Measurements from ENCODE around the gene DNMT3L.
"Not testable (repeated sequence)": the region's sequence is repeated elsewhere in the genome, so short reads cannot be mapped to it uniquely, and the experiment has no call there.

The DNMT3L gene

DNA sequence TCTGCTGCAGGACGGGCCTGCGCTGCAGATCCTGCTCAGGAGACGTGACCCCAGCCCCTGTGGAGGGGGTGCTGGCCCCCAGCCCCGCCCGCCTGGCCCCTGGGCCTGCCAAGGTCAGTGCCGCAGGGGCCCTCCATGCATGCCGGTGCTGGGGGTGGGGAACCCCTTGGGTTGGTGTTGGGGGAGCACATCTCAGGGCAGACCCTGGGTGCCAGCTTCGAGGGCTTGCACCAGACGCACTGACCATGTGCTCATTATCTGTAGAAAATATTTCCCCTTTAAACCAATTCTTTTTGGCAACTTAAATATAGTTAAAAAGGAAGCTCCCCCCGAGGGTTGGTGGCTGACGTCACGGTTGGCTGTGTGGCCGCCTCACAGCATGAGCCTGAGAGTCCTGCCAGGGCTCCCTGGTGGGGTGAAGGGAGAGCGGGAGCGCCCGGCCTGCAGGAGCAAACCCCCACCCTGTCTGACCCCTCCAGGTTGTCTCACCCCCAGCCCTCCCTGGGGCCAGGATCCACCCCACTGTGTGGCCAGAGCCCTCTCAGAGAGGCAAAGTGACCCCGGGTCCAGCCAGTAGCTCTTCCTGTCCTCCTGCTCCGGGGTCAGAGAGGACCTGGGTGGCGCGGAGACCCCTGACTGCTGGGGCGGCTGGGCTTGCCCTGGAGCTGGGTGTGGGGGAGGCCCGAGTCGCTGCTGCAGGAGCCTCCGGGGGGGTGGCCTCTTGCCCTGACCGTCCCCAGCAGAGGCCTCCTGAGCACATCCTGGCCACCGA lies 32.9 kb upstream of the DNMT3L start:
- DNase-seq (ENCODE audit: low read depth) = peak; percentile 49

DNA sequence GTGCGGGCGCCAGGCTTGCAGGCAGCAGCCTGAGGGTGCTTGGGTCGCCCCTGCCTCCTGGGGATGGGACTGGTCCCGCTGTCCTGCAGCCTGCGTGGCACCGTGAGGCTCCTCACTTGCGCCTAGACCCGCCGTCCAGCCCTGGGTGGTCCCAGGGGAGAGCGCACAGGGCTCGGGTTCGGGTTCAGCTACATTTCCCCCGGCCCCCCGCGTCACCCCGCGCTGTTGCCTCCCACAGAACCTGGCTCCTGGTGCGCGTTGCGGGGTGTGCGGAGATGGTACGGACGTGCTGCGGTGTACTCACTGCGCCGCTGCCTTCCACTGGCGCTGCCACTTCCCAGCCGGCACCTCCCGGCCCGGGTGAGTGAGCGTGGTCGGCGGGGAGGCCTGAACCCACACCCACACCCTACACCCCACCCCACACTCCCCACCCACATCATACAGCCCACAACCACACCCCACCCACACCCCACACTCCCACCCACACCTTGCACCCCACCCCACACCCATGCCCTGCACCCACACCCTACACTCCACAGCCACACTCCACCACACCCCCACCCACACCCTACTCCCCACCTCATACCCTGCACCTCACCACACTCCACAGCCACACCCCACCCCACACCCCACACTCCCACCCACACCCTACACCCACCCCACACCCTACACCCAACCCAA lies 32.0 kb upstream of the DNMT3L start:
- no peak for DNase-seq (ENCODE audit: low read depth)

DNA sequence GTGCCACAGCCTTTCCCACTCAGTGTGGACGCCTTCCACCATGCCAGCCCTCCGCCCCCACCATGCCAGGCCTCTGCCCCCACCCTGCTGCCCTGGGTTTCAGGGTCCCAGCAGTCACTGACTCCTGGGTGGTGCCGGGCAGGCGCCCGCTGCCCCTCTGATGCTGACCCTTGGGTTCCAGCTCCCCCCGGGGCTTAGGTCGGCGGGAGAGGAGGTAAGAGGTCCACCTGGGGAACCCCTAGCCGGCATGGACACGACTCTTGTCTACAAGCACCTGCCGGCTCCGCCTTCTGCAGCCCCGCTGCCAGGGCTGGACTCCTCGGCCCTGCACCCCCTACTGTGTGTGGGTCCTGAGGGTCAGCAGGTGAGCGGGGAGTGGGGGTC lies 31.1 kb upstream of the DNMT3L start:
- DNase-seq (ENCODE audit: low read depth) = no peak

GRCh38 chr21:44291936-44292811 lies 30.5 kb upstream of the DNMT3L start:
- no peak for DNase-seq (ENCODE audit: low read depth)

GRCh38 chr21:44291078-44291935 lies 29.6 kb upstream of the DNMT3L start:
- no peak for DNase-seq (ENCODE audit: low read depth)

DNA sequence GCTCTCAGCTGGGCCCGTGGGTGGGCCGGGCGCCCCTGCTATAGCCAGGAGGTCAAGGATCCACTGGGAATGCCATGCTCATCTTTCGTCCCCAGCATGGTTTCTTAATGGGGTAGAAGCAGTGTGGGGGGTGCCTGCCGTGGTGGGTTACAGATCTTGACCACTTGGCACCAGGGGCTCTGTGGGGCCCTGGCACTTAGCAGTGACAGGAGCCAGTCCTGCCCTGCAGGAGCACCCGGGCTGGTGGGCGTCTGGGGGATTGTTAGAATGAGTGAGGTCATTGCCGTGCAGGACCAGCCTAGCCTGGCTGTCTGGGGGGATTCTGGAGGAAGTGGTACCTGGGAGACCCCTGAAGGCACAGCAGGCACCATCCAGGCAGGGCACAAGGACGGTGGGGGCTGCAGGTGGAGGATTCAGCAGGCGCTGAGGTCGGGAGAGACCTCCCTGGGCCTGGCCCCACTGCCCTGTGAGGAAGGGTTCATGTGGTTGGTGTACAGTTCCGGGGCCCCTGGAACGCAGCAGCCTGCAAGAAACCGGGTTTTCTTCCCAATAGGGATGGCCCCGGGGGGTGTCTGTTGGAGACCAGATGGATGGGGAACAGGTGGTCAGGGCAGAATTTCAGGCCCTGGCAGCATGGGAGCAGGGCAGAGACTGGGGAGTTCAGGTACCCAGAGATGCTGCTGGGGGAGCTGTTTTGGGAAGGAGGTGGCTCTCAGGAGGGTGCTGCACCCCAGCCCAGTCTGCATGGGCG lies 28.8 kb upstream of the DNMT3L start:
- DNase-seq (ENCODE audit: low read depth) = no peak

GRCh38 chr21:44289381-44290010 lies 27.8 kb upstream of the DNMT3L start:
- DNase-seq (ENCODE audit: low read depth) = no peak

- no peak for DNase-seq (ENCODE audit: low read depth)
Measured at GRCh38 chr21:44288251-44289110, 26.8 kb upstream of the DNMT3L start.

DNA sequence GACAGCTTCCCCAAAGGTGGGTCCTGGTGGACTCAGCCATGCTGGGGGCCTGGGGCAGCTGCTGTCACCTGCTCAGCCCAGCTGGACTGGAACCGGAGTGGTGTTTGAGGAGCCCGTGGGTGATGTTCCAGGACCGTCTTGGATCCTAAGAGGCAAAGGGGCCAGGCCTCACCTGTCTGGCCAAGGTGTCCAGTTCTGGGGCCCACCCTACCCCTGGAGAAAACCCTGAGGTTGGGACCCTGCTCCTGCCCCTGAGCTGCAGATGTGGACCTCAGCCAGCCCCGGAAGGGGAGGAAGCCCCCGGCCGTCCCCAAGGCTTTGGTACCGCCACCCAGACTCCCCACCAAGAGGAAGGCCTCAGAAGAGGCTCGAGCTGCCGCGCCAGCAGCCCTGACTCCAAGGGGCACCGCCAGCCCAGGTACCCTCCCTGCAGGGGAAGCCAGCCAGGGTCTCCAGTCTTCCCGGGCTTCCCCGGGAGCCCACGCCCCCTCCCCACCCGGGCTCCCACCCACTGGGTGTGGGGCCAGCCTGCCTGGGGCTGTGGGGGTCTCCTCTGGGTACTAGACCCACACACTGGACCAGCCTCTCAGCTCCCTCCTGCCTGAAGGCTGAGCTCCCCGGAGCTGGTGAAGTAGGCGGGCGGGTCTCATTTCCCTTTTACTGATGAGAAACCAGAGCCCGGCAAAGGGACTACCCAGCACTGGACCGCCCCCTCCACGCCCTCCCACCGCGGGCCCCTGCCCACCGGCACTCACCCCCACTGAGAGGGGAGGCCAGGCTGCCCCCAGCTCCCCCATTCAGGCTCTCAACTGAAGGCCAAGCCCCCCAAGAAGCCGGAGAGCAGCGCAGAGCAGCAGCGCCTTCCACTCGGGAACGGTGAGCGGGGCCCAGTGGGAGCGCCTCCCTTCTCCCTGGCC lies 25.3 kb upstream of the DNMT3L start:
- DNase-seq (ENCODE audit: low read depth) = no peak

DNA sequence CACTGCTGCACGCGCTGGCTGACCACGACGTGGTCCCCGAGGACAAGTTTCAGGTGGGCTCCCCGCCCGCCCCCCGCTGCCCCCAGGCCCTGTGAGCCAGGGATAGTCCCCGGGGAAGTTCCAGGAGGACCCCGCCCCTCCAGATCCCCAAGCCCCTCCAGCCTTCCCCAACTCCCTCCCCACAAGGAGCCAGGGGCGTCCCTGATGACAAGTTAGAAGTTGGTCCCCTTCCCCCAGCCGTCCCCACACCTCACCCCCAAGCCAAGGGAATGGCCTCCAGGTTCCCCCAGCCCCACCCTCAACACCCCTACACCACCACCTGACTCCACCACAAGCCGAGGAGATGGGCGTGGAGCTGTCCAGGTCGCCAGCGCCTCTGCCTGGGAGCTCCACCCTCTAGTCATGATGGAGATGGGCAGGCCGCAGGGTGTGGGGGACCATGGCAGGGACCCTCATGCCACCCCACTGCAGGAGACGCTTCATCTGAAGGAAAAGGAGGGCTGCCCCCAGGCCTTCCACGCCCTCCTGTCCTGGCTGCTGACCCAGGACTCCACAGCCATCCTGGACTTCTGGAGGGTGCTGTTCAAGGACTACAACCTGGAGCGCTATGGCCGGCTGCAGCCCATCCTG lies 24.5 kb upstream of the DNMT3L start:
- no peak for DNase-seq (ENCODE audit: low read depth)

DNA sequence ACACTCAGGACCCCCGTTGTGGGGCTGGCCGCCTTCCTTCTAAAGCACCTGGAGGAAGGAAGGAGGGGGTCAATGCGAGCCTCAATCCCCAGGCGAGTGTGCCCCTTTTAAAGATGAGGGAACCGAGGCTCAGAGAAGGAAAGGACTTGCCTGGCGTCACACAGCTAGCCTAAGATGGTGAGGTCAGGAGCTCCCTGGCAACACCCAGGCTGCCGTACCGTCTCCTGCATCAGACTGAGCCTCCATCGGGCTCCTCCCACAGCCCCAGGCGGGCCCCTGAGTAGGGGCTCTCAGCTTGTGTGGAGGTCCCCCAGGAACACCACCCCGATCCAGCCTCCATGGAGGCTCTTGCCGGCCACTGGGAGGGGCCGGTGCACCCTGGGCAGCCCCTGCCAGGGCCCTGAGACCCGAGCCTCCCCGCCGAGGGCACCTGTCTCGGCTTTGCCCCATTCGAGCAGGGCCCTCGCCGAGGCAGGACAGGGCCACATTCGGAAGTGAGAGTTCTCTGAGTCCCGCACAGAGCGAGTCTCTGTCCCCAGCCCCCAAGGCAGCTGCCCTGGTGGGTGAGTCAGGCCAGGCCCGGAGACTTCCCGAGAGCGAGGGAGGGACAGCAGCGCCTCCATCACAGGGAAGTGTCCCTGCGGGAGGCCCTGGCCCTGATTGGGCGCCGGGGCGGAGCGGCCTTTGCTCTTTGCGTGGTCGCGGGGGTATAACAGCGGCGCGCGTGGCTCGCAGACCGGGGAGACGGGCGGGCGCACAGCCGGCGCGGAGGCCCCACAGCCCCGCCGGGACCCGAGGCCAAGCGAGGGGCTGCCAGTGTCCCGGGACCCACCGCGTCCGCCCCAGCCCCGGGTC lies 23.7 kb upstream of the DNMT3L start, which contains the start of gene AIRE:
Gene AIRE (plus strand): TSS at position 739 of the 855 bp plus-strand sequence. CDS start 131 bp downstream, outside the sequence.
- no peak for DNase-seq (ENCODE audit: low read depth)

GRCh38 chr21:44283948-44284347 lies 22.3 kb upstream of the DNMT3L start:
- DNase-seq (ENCODE audit: low read depth) = no peak

GRCh38 chr21:44283211-44283785 lies 21.6 kb upstream of the DNMT3L start:
- DNase-seq (ENCODE audit: low read depth) = not testable (repeated sequence)

DNA sequence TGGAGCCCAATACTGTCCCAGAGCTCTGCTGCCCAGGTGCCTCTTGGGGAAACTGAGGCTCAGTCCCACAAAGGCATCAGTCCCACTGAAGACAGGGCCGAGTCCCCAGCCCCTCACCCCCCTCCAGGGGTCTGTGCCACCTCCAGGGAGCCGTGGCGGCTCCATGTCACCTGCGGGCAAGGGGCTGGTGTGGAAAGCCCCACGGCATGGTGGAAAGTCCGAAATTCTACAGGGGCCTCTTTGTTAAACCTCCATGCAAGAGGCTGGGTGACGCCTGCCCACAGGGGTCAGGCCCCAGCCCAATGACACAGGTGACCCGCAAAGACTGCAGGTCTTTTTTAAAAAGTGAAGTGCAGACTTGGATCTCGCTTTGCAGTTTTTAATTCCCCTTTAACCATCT lies 20.7 kb upstream of the DNMT3L start:
- no peak for DNase-seq (ENCODE audit: low read depth)

DNA sequence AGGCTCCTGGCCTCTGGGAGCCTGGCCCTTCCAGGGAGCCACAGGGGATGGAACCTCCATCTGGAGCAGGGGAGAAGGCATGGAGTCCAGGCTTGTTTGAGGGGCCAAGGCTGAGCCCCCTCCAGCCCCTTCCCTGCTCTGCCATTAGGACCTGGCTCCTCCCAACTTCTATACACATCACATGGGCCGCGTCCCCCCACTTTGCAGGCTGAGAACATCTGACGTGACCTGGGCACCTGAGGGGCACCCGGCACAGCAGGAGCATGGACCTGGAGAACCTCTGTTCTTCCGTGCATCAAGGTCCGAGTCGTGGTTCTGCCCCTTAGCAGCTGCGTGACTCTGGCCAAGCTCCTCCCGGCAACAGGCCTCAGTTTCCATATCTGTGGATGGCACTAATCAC lies 20.1 kb upstream of the DNMT3L start:
- DNase-seq (ENCODE audit: low read depth) = no peak
